Activated CD8-positive, alpha-beta memory T cell treated with anti-CD3 and anti-CD28 coated beads, Interleukin-2, amount 50 U/mL, for 48 hours (primary cell): ENCODE data around the gene NKAIN2.
"Not testable (repeated sequence)": the region's sequence is repeated elsewhere in the genome, so short reads cannot be mapped to it uniquely, and the experiment has no call there.

Experiments used
- DNase-seq: peaks from one replicate; pipeline ENCODE4 v3.0.0-alpha.2; 2020

The NKAIN2 gene

DNA sequence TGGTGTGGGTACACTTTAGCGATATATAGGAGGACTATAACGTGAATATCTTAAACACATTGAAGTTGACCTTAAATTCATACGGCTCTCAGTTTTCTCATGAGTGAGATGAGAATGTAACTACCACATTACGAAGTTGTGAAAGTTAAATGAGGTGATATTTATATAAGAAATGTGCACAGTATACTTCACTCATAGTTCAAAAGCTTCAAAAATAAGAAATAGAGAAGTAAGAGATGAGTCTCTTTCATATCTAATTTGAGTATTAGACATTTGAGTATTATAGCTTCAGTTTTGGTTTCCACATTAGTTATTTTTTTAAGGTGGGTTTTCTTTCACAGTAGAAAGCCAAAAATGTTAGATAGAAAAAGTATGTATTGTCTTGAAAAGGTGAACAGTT, 183.3 kb downstream of the NKAIN2 start:
- no peak for DNase-seq

DNA sequence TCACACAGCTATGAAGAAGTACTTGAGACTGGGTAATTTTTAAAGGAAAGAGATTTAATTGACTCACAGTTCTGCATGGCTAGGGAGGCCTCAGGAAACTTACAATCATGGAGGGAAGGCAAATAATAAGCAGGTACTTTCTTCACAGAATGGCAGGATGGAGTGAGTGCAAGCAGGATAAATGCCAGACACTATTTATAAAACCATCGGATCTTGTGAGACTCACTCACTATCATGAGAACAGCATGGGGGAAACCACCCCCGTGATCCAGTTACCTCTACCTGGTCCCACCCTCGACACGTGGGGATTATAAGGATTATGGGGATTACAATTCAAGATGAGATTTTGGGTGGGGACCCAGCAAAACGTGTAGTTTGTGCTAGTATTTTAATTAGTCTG, 186.3 kb downstream of the NKAIN2 start:
- not testable (repeated sequence) for DNase-seq

DNA sequence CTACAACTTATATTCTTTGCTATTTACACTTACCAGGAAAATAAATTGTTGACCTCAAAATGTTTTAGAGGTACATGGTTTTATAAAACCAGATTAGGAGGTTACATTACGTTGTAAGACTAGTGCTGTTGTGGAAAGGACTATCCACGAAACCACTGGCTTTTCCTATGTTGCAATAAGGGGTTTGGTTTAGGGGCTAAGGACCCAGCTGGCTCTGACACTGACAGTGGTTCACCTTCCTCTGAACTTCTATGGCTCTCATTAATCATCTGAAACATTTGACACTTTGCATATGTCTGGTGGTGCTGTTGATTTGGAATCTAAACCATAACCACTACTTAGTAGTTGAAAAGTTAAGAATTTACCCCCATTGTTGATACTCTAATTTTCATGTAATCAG, 186.7 kb downstream of the NKAIN2 start:
- DNase-seq = no peak

DNA sequence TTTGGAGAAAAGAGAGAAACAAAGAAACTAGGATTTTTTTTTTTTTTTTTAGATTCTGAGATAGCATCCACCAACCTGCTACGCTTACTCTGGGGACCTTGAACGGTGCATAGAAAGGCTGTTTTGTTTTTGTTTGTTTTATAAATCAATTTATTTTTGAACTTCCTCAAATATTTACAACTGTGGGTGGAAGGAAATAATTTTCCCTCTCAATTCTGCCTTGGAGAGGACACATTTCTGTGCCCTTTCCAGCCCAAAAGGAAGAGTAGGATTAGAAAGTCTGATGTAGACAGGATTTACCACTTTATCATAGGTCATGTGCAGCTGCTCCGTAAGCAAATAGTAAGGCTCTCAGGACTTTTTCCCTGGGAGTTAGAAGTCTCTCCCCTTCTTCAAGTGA, 190.5 kb downstream of the NKAIN2 start:
- no peak for DNase-seq

DNA sequence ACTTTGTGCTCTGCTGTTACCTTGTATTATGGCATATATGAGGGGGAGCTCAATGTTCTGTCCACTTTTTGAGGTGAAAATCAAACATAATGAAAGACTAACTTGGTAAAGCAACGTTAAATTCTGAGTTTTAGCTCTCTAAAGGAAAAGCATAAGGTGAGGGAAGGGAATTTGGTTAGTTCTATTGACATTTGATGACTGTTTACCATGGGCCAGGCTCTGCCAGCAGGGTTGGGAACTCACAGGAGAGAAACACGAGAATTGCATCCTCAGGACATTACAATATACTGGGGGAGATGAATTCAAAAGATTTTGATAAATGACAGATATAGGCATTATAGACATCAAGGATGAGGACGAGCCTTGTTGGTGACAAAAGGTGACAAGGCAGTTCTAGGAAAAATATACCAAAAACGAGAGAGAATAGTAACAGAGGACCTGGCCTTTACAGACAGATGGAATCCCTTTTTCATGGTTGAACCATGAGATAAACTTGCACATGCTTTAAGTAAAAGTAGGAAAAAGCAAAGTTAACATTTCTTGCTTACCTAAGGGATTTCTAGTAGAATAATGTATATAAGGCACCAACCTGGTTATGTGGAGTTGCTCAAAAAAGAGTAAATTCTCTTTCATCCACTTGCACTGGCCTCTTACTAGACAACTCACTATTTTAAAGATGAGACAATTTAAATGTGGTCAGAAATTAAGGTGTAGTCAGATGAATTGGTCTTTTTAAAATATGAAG, 191.4 kb downstream of the NKAIN2 start:
- DNase-seq = no peak

DNA sequence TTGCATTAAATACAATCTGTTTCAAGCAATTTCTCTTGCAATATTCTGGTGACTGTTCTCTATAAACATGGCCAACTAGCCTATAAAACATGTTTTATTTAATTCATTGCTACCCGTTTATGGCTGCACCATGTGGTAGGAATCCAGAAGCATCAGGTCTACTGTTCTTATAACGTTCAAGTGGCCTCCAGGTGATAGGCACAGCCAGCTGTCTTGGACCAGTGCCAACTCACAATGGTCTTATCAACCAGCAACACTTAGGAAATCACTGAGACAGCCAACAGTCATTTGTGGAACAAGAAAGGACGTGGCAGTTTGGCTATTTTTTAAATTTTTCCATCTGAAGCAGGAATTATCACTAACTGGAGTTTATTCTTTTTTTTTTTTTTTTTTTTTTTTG, 193.6 kb downstream of the NKAIN2 start:
- no peak for DNase-seq

DNA sequence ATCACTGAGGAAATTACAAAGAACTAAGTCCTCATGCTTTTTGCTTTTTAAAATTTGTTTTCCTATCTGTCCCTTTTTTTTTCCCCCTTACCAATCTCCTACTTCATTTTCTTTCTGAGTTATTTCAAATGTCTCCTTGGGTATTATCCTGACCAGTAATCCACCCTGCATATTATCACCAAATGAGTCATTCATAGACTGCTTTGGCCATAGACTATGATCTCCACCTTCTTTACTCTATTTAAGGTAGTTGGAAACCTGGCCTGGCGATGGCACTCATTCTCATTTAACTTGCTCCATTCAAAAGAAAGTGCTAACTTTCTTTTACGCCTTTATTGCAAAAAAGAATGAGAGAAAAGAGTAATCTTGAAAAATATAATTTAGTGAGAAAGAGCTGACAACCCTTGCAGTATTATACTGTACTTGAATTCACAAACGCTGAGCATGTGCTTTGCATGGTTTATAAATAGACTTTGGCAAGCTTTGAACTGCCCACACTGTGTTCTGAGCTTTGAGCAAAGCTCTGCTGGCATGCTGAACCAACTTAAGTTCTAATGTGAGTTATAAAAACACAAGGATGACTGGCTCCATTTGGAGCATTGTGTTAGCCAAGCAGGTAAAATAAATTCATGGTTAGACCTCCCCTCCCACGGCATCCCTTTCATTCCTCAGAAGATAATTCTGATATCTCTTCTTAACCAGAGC, 198.9 kb downstream of the NKAIN2 start:
- DNase-seq = no peak

DNA sequence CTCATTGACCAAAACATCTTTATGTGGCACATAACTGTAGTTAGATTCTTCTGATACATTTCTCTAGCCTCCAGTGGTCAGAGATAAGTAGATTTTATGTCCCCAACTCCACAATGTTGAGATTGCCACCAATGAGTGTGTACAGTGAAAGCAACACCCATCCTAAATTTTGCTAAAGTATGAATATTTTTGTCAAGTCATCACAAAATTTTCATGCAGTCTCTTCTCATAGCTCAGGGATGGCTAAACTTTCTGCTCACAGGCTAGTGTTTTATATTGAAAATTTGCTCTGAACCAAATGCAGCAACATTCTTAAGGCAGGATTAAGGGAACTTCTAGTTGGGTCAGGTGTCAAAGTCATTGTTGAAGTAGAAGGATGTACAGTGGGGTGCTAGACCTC, 203.6 kb downstream of the NKAIN2 start:
- DNase-seq = no peak

DNA sequence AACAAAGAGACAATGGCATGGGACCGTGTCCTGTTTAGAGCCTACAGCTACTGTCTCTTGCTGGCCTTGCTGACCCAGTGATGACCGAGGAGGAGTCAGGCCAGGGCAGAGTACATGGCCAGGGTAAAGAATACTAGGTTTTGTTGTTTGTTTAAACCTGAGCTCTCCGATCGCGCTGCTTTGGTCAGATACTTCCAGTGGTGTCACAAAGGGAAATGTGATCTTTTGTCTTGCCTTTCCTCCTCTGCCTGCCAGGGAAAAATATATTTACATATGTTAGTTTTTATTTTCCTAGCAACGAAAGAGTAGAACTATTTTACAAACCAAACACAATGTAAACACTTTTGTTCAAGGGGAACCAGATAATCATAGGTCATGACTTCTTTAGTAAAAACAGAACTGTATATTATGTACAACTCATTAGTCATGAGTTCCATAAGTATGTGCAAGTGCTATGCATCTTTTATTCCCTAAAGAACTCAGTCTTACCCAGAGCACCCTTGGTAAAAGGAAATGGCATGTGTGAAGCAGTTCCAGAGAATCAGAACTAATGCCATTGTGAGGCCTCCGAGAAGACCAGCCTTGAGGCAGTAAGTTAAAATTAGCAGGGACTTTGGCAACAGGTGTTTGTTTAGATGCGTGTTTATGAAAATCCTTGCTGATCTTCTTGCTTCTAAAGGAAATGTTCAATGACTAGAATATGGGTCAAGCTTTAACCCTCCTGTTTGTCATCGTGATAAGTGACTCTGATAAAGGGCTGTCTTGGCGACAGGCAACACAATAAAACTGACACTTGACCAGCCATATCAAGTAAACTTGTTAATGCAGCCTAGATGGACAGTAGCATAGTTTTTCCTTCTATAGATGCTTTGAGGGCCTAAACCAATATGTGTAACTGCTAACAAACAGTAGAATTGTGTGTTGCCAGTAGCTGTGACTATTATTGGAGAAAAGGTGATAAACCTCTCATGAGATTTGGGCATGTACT, 204.6 kb downstream of the NKAIN2 start:
- no peak for DNase-seq

DNA sequence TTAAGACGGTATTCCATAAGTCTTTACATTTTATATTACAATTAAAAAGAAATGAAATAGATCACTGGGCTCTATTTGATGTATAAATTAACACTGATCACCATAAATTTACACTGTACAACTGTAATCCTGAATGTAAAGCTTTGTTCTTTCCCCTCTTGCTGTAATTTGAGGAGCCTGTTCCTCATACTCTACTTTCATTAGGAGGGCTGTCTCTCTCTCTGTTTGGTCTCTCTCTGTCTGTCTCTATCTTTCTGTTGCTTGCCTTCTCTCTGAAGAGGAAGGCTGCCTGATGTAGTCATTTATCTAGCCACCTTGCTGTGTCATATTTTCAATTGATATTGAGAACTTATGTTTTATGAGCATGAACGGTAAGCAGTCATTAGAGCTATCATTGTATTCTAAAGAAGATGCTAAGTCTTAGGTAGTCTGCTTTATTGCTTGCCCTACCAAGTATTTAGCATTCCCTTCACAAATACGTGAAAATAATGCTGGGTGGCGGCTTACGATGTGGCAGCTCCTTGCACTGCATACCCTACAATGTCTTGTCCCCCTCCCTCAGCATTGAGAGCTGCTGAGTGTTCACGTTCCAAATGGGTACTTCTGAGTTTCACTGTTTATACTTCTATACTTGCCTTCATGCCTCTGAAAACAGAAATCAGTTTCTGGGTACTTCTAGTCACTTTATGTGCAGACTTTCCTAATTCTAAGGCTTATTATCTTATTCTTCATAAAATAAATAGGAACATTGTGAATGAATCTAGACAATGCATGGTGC, 205.5 kb downstream of the NKAIN2 start:
- no peak for DNase-seq

DNA sequence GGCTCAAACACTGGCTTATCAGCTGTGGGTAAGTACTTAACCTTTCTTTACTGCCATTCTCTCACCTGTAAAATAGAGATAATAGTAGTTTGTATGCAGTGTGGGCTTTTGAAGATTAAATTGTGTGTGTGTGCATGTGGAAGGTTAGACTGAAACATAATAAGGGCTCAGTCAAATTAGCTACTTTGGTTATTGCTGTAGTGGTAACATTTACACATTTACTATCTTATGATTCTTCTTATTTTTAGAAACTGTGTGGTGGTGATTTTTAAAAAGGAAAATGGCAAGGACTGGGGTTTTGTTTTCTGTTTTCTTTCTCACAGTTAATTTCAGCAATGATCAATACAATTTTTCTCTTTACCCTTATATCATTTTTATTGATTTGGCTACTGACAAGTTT, 206.9 kb downstream of the NKAIN2 start:
- no peak for DNase-seq

DNA sequence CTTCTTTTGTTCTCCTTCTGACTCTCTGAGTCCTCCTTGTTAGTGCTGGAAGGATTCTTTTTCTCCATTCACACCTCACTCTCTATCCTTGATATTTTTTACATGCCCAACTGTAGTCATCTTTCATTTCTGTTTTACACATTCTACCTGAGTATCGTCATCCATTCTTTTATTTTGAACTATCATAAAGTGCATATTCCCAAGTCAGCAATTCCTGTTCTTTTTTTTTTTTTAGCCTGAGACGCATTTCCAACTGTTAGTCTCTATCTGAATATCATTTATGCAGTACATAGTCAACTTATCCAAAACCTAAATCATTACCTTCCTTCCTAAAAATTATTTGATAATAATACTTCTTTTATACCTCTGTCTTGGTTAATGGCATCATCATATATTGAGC, 207.5 kb downstream of the NKAIN2 start:
- no peak for DNase-seq

DNA sequence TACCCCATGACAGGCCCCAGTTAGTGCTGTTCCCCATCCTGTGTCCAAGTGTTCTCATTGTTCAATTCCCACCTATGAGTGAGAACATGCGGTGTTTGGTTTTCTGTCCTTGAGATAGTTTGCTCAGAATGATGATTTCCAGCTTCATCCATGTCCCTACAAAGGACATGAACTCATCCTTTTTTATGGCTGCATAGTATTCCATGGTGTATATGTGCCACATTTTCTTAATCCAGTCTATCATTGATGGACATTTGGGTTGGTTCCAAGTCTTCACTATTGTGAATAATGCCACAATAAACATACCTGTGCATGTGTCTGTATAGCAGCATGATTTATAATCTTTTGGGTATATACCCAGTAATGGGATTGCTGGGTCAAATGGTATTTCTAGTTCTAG, 218.4 kb downstream of the NKAIN2 start:
- DNase-seq = not testable (repeated sequence)

DNA sequence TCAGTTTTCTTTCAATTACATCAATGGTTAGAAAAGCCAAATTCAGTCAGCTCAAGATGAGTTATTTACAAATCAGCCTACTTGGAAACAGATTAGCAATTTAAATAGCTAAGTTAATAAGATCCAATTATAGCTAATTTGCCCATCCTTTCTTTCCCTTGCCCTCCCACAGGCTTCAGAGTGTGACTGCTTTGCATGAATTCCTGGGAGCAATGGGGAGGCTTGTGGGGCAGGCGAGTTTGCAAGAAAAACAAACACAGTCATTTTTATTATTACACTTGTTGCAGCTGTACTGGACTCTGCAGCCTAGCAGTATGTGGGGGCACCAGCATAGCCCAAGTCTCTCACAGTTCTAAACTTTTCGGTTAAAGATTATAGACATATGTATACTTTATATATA, 219.0 kb downstream of the NKAIN2 start:
- DNase-seq = no peak

DNA sequence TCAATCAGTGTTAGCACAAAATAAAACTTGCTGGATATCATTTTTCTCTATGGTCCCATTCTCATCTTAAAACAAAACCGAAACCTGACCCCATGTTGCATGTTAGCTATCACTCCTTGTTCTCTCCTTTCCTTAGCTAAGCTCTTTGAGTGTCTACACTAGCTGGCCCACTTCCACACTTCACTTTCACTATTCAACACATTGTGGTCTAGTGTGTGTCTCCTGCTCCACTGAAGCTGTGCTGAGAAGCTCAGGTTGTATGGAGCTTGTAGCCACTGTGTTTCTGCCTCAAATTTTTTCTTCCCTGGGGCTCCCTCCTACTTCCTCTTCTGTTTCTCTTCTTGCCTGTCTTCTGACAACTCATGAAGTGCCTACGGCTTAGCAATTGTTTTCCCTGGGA, 223.0 kb downstream of the NKAIN2 start:
- DNase-seq = no peak

DNA sequence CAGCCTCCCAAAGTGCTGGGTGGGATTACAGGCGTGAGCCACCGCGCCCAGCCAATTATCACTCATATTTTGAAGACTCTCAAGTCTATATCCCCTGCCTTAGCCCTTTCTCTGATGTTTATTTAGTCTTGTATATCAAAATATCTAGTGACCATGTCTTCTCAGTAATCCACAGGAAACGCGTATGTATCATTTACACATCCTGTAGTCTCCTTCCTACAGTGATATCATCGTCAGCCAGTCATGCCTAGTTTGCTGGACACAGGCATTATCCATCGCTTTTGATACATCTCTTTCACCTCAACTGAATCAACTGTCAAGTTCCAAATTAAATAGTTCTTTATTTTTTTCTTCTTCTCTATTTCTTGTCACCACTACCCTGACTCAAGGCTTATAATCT, 223.7 kb downstream of the NKAIN2 start:
- DNase-seq = no peak

DNA sequence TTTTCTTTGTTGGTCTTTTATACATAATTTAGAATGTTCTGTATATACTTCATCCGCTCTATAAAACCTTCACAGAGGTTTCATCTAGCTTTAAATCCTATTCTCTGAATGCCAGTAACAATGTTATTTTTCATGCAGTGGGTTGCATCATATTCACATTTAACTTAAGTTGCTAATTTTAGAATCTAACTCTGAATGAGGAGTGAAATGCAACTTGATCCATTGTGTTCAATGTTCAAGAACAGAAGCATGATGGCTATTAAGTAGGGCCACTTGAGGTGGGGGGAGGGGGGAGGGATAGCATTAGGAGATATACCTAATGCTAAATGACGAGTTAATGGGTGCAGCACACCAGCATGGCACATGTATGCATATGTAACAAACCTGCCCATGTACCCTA, 224.5 kb downstream of the NKAIN2 start:
- no peak for DNase-seq

DNA sequence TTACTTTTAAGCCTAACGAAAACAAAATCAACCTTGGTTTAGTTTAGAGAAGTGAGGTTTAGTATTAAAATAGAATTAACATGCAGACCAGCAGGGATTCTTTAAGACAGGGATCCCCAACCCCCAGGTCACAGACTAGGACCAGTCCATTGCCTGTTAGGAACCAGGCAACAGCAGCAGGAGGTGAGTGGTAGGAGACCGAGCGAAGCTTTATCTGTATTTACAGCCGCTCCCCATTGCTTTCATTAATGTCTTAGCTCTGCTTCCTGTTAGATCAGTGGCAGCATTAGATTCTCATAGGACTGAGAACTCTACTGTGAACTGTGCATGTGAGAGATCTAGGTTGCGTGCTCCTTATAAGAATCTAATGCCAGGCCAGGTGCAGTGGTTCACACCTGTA, 225.9 kb downstream of the NKAIN2 start:
- no peak for DNase-seq

DNA sequence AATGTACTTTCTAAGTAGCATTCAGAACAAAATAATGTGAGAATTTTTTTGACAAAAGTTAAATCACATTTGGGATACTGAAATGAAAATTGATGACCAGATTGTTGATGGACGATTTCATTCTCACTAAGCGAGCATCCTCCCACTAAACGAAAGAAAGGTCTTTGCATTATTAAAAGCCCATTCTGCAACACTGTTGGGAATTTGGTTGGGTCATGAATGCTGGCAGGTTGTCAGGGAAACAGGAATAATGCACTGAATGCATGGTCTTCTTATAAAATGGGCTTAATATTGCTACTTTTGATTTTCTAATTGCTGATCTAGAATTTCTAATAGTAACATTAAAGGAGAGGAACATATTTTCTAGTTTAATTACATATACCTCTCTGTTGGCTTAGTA, 229.8 kb downstream of the NKAIN2 start:
- no peak for DNase-seq

DNA sequence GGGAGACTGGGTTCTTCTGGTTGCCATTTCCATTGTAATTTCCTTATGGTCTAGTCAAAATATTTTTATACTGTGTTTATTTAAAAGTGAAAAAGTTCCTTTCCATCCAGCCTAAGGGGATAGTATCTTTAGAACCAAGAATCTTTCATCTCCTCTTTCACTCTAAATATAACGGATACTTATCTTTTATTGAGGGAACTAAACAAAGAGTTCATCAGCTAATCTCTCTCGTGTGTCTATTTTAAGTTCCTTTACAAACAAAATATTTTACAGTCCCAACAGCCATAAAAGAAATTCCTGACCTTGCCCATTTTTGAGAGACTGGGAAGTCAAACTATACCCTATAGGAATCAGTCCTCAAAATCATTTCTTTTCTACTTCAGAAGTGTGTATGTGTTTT, 232.7 kb downstream of the NKAIN2 start:
- DNase-seq = no peak

DNA sequence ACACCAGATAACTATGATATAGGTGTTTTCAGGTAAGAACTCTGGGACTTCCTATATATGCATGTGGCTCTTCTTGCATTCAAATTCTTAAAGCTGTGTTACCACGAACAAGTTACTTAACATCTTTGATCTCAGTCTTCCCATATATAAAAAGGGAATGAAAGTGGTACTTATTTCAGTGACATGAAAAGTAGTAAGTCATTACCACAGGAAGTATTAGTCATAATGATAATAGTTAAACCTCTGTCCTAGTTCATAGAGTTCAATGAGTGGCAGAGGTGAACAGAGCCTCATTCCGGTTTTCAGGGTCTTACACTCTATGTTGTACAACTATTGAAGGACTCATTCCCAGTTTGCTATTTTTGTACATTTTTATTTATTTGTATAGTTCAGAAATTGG, 237.0 kb downstream of the NKAIN2 start:
- DNase-seq = no peak

DNA sequence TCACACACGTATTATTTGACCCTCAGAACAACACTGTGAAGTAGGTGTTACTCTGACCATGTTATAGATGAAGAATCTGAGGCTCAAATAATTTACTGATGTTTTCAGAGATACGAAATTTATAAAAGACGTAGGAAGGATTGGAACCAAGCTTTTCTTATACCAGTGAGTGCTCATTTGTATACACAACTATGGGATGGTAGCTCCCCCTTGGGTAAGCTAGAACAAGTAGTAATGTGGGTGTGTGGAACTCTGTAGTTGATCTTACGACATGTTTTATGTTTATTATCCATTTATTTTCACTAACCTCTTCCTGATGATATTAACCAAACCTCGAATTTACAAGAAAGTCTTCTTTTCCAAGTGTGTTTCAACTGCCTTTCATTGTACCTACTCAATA, 248.5 kb downstream of the NKAIN2 start:
- no peak for DNase-seq

DNA sequence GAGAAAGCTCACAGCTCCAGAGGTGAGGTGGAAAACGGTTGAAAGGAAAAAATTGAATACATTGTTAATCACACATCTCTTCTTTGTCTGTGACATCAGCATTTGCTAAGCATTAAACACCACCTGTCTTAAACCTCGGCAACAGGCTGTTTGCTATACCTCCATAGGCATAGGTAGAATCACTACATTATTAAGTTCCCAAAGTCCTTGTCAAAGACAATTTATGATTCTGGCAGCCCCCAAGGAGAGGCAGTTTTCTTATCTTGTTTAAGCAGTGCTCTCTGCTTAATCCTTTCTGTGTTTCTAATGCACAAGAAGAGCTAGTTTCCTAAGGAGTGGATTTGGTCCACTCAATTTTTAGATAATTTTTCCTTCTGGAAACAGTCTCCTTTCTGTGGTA, 249.7 kb downstream of the NKAIN2 start:
- no peak for DNase-seq
